PC-9 (cell line): ENCODE results near the gene DNM3.

ENCODE experiments used
- EZH2 ChIP-seq: fragments of 200-600 bp; sonication (generic); IDR thresholded peaks from 2 replicates; pipeline ENCODE4 v1.8.0; 2017; ENCODE audit warnings: antibody characterized with exemption, low read depth
- TF ChIP-seq, protein P1 (sequence below): fragments of 200-600 bp; sonication (generic); conservative IDR thresholded peaks from 2 replicates; pipeline ENCODE4 v1.6.1; 2017; ENCODE audit warnings: mixed run types, antibody characterized with exemption, mild to moderate bottlenecking, moderate library complexity

DNA sequence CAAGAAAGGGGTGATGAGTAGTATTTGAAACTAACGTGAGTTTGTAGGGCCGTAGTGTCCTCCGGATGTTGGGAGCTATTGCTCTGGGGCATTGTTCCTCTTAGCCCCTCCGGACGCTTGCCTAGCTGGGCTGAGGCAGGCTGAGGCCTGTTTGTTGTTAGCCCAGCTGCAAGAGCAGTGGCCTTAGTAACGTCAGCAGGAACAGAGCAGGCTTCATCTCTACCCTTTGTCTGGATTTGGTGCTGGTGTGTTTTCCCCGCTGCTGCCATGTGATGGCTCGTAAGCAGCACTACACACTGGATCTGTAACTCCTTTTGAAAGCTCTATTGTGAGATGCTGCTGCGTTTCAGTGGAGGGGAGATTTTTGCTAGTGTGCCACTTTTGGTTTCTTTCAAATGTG lies 57.6 kb downstream of the DNM3 start:
- TF ChIP-seq, protein P1, sequence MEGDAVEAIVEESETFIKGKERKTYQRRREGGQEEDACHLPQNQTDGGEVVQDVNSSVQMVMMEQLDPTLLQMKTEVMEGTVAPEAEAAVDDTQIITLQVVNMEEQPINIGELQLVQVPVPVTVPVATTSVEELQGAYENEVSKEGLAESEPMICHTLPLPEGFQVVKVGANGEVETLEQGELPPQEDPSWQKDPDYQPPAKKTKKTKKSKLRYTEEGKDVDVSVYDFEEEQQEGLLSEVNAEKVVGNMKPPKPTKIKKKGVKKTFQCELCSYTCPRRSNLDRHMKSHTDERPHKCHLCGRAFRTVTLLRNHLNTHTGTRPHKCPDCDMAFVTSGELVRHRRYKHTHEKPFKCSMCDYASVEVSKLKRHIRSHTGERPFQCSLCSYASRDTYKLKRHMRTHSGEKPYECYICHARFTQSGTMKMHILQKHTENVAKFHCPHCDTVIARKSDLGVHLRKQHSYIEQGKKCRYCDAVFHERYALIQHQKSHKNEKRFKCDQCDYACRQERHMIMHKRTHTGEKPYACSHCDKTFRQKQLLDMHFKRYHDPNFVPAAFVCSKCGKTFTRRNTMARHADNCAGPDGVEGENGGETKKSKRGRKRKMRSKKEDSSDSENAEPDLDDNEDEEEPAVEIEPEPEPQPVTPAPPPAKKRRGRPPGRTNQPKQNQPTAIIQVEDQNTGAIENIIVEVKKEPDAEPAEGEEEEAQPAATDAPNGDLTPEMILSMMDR = no peak
- TF ChIP-seq EZH2 = no peak
